Panc1 (cell line): Measurements from ENCODE around the gene JHY.

Experiments
- SIN3A ChIP-seq: IDR thresholded peaks from 2 replicates; pipeline ENCODE4 v1.6.1; 2012; ENCODE audit warnings: low read depth, mild to moderate bottlenecking, low read length, moderate library complexity, borderline replicate concordance; ENCODE audit not compliant: insufficient read depth
- TF ChIP-seq, protein P1 (sequence below): fragments of 450-650 bp; IDR thresholded peaks from 2 replicates; pipeline ENCODE4 v1.5.1; 2017; ENCODE audit warnings: mild to moderate bottlenecking

DNA sequence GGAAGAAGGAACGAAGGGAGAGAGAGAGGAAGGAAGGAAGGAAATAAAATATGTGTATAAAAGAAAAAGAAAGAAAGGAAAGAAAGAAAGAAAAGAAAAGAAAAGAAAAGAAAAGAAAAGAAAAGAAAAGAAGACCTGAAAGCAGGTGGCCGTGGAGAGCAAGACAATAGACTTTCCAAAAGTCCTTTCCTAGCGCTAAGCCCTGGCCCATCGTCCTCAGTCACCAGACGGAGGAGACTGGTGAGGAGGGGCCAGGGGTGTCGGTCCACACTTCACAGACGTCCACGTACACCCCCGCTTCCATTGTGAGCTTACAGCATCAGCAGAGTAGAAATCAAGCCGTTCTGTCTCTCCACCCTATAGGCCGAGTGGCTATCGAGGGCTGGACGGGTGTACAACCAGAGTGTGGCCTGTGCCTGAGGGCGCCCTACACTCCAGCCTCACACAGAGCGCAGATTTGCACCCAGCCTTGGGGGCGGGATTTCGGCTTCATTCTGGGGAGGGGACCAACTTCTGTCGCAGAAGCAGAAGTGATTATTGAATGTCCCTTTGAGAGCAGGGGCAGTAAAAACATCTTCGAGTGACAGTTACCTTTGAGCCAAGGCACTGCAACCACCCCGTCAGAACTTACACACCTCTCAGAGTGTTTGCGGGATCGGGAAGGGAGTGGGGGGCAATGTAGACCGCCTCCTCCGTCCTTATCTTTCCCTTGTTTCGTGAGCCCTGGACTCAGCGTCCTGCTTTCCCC, 101.1 kb downstream of the JHY start:
- TF ChIP-seq SIN3A = no peak
- TF ChIP-seq, protein P1, sequence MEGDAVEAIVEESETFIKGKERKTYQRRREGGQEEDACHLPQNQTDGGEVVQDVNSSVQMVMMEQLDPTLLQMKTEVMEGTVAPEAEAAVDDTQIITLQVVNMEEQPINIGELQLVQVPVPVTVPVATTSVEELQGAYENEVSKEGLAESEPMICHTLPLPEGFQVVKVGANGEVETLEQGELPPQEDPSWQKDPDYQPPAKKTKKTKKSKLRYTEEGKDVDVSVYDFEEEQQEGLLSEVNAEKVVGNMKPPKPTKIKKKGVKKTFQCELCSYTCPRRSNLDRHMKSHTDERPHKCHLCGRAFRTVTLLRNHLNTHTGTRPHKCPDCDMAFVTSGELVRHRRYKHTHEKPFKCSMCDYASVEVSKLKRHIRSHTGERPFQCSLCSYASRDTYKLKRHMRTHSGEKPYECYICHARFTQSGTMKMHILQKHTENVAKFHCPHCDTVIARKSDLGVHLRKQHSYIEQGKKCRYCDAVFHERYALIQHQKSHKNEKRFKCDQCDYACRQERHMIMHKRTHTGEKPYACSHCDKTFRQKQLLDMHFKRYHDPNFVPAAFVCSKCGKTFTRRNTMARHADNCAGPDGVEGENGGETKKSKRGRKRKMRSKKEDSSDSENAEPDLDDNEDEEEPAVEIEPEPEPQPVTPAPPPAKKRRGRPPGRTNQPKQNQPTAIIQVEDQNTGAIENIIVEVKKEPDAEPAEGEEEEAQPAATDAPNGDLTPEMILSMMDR = no peak
